ENCODE measurements around the gene DUSP8.
"Not testable (repeated sequence)": the region's sequence is repeated elsewhere in the genome, so short reads cannot be mapped to it uniquely, and the experiment has no call there.

The DUSP8 gene

GRCh38 chr11:1604711-1605110 is 32.6 kb upstream of the DUSP8 start:
- peaks cover 75% of the 10 kb centered on the region for H3K27me3 Mint-ChIP-seq (ENCODE audit: low read depth, poor library complexity)

GRCh38 chr11:1604181-1604580 is 32.1 kb upstream of the DUSP8 start:
- no peak for DNase-seq
- H3K4me1 Mint-ChIP-seq, result peaks cover 14% of the 10 kb centered on the region
- no peak overlapping the region for H3K27ac Mint-ChIP-seq
- peaks cover 76% of the 10 kb centered on the region for H3K27me3 Mint-ChIP-seq (ENCODE audit: low read depth, poor library complexity)
- peaks cover 23% of the 10 kb centered on the region for H3K9me3 Mint-ChIP-seq
- TF ChIP-seq CTCF (IDR thresholded peaks at IDR 0.05), result no peak
- no peak overlapping the region for H3K4me3 Mint-ChIP-seq
- no peaks in the 10 kb centered on the region for H3K36me3 Mint-ChIP-seq (ENCODE audit: low read depth)

More at GRCh38 chr11:1604711-1605110, 32.6 kb upstream of the DUSP8 start:
- DNase-seq, result no peak
- H3K4me3 Mint-ChIP-seq, result no peak overlapping the region
- no peak for TF ChIP-seq CTCF (IDR thresholded peaks at IDR 0.05)
- H3K4me1 Mint-ChIP-seq, result peaks cover 14% of the 10 kb centered on the region
- no peak overlapping the region for H3K27ac Mint-ChIP-seq
- peaks cover 23% of the 10 kb centered on the region for H3K9me3 Mint-ChIP-seq
- no peaks in the 10 kb centered on the region for H3K36me3 Mint-ChIP-seq (ENCODE audit: low read depth)

GRCh38 chr11:1603629-1604028 is 31.6 kb upstream of the DUSP8 start:
- Mint-ChIP-seq H3K4me1 (peaks cover 14% of the 10 kb centered on the region), H3K9me3 (peaks cover 23% of the 10 kb centered on the region), H3K4me3 (no peak overlapping the region), H3K36me3 (ENCODE audit: low read depth) (no peaks in the 10 kb centered on the region), H3K27ac (no peak overlapping the region), H3K27me3 (ENCODE audit: low read depth, poor library complexity) (peaks cover 77% of the 10 kb centered on the region)
- no peak for DNase-seq
- TF ChIP-seq CTCF (IDR thresholded peaks at IDR 0.05), result no peak

DNA sequence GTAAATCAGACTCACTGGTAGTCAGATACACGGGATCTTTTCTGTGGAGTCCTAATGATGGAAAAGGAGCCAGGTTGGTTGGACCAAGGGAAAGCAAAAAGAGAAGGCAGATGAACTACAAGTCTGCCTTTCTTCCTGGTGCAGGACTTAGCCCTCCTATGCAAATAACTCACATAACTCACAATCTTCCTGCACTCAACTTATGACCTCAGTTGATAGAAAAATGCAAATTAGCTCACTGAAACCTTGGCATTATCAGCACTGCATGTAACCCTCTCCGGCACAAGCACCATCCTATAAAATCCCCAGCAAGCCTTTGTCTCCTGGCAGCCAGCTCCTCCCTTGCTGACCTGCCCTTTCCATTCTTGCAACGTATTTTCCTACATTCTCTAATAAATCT is 29.6 kb upstream of the DUSP8 start:
- not testable (repeated sequence) for DNase-seq; H3K27ac Mint-ChIP-seq; H3K4me3 Mint-ChIP-seq; H3K36me3 Mint-ChIP-seq (ENCODE audit: low read depth)
- Mint-ChIP-seq H3K4me1 (peaks cover 12% of the 10 kb centered on the region), H3K9me3 (peaks cover 23% of the 10 kb centered on the region), H3K27me3 (ENCODE audit: low read depth, poor library complexity) (peaks cover 77% of the 10 kb centered on the region)

- no peak for DNase-seq
- peaks cover 15% of the 10 kb centered on the region for H3K4me1 Mint-ChIP-seq
- peaks cover 77% of the 10 kb centered on the region for H3K27me3 Mint-ChIP-seq (ENCODE audit: low read depth, poor library complexity)
- no peak overlapping the region for H3K27ac Mint-ChIP-seq
- H3K36me3 Mint-ChIP-seq (ENCODE audit: low read depth), result no peaks in the 10 kb centered on the region
- H3K9me3 Mint-ChIP-seq, result peaks cover 23% of the 10 kb centered on the region
- no peak overlapping the region for H3K4me3 Mint-ChIP-seq
- no peak for TF ChIP-seq CTCF (IDR thresholded peaks at IDR 0.05)
Observed at GRCh38 chr11:1600626-1601025, 28.6 kb upstream of the DUSP8 start.

GRCh38 chr11:1598816-1599215 is 26.7 kb upstream of the DUSP8 start:
- no peak for TF ChIP-seq CTCF (IDR thresholded peaks at IDR 0.05)
- no peak overlapping the region for H3K27ac Mint-ChIP-seq
- H3K27me3 Mint-ChIP-seq (ENCODE audit: low read depth, poor library complexity), result peaks cover 93% of the 10 kb centered on the region
- peaks cover 23% of the 10 kb centered on the region for H3K9me3 Mint-ChIP-seq
- H3K4me1 Mint-ChIP-seq, result peaks cover 15% of the 10 kb centered on the region
- H3K36me3 Mint-ChIP-seq (ENCODE audit: low read depth), result no peaks in the 10 kb centered on the region
- DNase-seq, result no peak
- H3K4me3 Mint-ChIP-seq, result no peak overlapping the region

- DNase-seq; H3K36me3 Mint-ChIP-seq (ENCODE audit: low read depth); H3K4me3 Mint-ChIP-seq; H3K27ac Mint-ChIP-seq: not testable (repeated sequence)
- Mint-ChIP-seq H3K4me1 (peaks cover 15% of the 10 kb centered on the region), H3K27me3 (ENCODE audit: low read depth, poor library complexity) (peaks cover 93% of the 10 kb centered on the region), H3K9me3 (peaks cover 23% of the 10 kb centered on the region)
Observed at GRCh38 chr11:1598406-1598805, 26.3 kb upstream of the DUSP8 start.

All from nephron progenitor cell (in vitro differentiated cells).